ENCODE results near the gene FGF10.

DNA sequence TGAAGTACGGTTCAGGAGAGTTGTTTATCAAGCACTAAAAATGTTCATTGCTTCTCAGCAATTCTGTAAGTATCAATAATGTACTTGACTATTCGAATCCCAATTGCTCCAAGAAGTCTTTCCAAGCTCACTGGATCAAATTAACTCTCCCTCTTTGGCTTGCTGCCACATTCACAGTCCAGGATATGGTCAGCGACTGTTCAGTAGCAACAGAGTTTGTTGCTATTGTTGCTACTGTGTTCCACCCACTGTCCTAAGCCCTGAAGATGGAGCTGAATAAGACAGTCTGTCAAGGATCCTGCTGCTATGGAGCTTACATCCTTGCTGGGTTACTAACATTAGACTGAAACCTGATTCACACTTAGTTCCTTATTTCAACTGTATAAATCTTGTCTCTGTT lies 110.8 kb downstream of the FGF10 start:
- TF ChIP-seq, protein P1, sequence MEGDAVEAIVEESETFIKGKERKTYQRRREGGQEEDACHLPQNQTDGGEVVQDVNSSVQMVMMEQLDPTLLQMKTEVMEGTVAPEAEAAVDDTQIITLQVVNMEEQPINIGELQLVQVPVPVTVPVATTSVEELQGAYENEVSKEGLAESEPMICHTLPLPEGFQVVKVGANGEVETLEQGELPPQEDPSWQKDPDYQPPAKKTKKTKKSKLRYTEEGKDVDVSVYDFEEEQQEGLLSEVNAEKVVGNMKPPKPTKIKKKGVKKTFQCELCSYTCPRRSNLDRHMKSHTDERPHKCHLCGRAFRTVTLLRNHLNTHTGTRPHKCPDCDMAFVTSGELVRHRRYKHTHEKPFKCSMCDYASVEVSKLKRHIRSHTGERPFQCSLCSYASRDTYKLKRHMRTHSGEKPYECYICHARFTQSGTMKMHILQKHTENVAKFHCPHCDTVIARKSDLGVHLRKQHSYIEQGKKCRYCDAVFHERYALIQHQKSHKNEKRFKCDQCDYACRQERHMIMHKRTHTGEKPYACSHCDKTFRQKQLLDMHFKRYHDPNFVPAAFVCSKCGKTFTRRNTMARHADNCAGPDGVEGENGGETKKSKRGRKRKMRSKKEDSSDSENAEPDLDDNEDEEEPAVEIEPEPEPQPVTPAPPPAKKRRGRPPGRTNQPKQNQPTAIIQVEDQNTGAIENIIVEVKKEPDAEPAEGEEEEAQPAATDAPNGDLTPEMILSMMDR (IDR thresholded peaks at IDR 0.05): no peak
- no peak for TF ChIP-seq POLR2A (IDR thresholded peaks at IDR 0.05)
